ENCODE measurements around the gene LPP. TPM values are rescaled to one million over a fixed set of nuclear protein-coding genes. Genes with fewer than 3 reads are reported as not detected.
A peak's percentile ranks its signal among the peaks of the same experiment; 100 is the strongest.

The LPP gene
- total RNA-seq, 1 donor from 2014 or later, result 28.2 TPM

DNA sequence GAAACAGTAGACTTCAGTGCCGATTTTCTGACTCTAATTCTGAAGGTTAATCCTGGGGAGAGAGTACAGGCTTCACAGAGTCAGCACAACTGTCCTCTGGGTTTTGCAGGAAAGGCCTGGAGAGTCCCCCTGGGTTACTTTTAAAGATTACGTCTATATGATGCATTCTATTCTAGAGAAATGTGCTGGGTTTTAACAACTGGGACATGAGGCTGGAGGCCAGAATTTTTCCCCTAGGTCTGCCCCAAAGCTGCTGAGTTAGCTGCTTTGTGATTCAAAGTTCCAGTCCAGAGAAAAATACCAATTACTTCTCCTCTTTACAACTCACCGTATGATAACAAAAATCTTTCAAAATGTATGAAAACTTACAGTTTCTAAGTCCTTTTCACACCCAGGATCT is 777.1 kb downstream of the LPP start:
- H3K9me3 ChIP-seq (ENCODE audit: control insufficient read depth in 3 of 3, low read length in 3 of 3), result no peaks in the 10 kb centered on the region
- no peaks in the 10 kb centered on the region for H3K36me3 ChIP-seq (ENCODE audit: control insufficient read depth in 3 of 3, insufficient read depth in 3 of 3, low read length in 3 of 3)
- H3K9ac ChIP-seq (ENCODE audit: low read depth in 1 of 3, low read length in 3 of 3), result no peak overlapping the region
- peaks cover 5 to 6% (median 5%) of the 10 kb centered on the region in 3 donors for H3K4me1 ChIP-seq (ENCODE audit: control insufficient read depth in 3 of 3, insufficient read depth in 3 of 3, low read length in 3 of 3)
- H3K27me3 ChIP-seq (ENCODE audit: control insufficient read depth in 3 of 3, insufficient read depth in 3 of 3, low read length in 3 of 3), result no peaks in the 10 kb centered on the region
- no peak overlapping the region for H3K4me3 ChIP-seq (ENCODE audit: low read length in 3 of 3)
- H3K27ac ChIP-seq (ENCODE audit: low read depth, low read length), result no peak overlapping the region

GRCh38 chr3:188931531-188931930 is 777.6 kb downstream of the LPP start:
- Histone ChIP-seq H3K27me3 (ENCODE audit: control insufficient read depth in 3 of 3, insufficient read depth in 3 of 3, low read length in 3 of 3) (no peaks in the 10 kb centered on the region), H3K4me3 (ENCODE audit: low read length in 3 of 3) (no peak overlapping the region), H3K9me3 (ENCODE audit: control insufficient read depth in 3 of 3, low read length in 3 of 3) (no peaks in the 10 kb centered on the region), H3K9ac (ENCODE audit: low read depth in 1 of 3, low read length in 3 of 3) (no peak overlapping the region), H3K36me3 (ENCODE audit: control insufficient read depth in 3 of 3, insufficient read depth in 3 of 3, low read length in 3 of 3) (no peaks in the 10 kb centered on the region), H3K4me1 (ENCODE audit: control insufficient read depth in 3 of 3, insufficient read depth in 3 of 3, low read length in 3 of 3) (peaks cover 5 to 6% (median 5%) of the 10 kb centered on the region in 3 donors), H3K27ac (ENCODE audit: low read depth, low read length) (no peak overlapping the region)

- Histone ChIP-seq H3K9me3 (ENCODE audit: control insufficient read depth in 3 of 3, low read length in 3 of 3) (no peaks in the 10 kb centered on the region), H3K27me3 (ENCODE audit: control insufficient read depth in 3 of 3, insufficient read depth in 3 of 3, low read length in 3 of 3) (no peaks in the 10 kb centered on the region), H3K4me3 (ENCODE audit: low read length in 3 of 3) (no peak overlapping the region), H3K4me1 (ENCODE audit: control insufficient read depth in 3 of 3, insufficient read depth in 3 of 3, low read length in 3 of 3) (peaks cover 3 to 14% (median 7%) of the 10 kb centered on the region in 3 donors), H3K27ac (ENCODE audit: low read depth, low read length) (no peak overlapping the region), H3K36me3 (ENCODE audit: control insufficient read depth in 3 of 3, insufficient read depth in 3 of 3, low read length in 3 of 3) (no peaks in the 10 kb centered on the region), H3K9ac (ENCODE audit: low read depth in 1 of 3, low read length in 3 of 3) (no peak overlapping the region)
Observed at GRCh38 chr3:188934989-188935388, 781.0 kb downstream of the LPP start.

DNA sequence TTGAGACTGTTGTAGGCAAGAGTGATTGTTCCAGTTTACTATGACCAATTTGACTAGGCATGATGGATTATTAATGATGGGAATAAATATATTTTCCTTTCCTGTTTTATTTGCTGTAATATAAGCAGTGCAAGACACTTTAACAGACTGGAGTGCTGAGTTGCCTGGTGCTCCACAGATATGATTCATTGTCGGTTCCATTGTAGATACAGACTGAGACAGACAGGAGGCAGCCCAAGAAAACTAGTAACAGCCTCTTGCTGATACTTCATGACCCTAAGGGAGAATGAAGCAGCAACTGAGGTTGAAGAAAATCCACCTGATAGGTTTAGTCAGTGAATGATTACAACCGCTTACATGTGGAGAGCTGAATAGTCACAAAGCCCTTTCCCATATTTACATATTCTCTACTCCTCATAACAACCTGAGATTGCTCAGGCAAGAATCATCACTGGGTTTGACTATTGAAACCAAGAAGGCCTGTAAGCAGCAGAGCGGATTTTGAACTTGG is 782.7 kb downstream of the LPP start:
- no peak overlapping the region for H3K27ac ChIP-seq (ENCODE audit: low read depth, low read length)
- no peaks in the 10 kb centered on the region for H3K36me3 ChIP-seq (ENCODE audit: control insufficient read depth in 3 of 3, insufficient read depth in 3 of 3, low read length in 3 of 3)
- H3K4me1 ChIP-seq (ENCODE audit: control insufficient read depth in 3 of 3, insufficient read depth in 3 of 3, low read length in 3 of 3), result peaks cover 7 to 20% (median 11%) of the 10 kb centered on the region in 3 donors
- H3K9me3 ChIP-seq (ENCODE audit: control insufficient read depth in 3 of 3, low read length in 3 of 3), result no peaks in the 10 kb centered on the region
- no peaks in the 10 kb centered on the region for H3K27me3 ChIP-seq (ENCODE audit: control insufficient read depth in 3 of 3, insufficient read depth in 3 of 3, low read length in 3 of 3)
- H3K4me3 ChIP-seq (ENCODE audit: low read length in 3 of 3), result no peak overlapping the region
- H3K9ac ChIP-seq (ENCODE audit: low read depth in 1 of 3, low read length in 3 of 3), result no peak overlapping the region

GRCh38 chr3:188937389-188937788 is 783.4 kb downstream of the LPP start:
- Histone ChIP-seq H3K27ac (ENCODE audit: low read depth, low read length) (no peak overlapping the region), H3K27me3 (ENCODE audit: control insufficient read depth in 3 of 3, insufficient read depth in 3 of 3, low read length in 3 of 3) (no peaks in the 10 kb centered on the region), H3K9me3 (ENCODE audit: control insufficient read depth in 3 of 3, low read length in 3 of 3) (no peaks in the 10 kb centered on the region)

DNA sequence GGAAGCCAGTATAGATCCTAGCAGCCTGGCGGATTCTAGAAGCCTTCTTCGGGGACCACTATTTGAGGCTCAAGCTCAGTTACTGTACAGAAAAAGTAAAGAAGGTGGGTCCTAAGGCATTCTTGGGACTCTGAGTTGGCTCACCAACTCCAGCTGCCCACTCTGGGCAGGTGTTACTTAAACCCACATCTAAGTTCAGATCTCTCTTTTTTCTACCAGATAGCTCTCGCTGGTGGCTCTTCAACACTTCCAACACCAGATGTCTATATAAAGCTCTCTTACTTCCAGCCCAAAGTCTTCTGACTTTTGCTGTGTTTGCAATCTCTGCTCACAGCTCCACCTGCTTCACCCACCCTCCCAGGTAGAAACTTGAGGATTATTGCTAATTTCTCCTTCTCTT is 785.0 kb downstream of the LPP start:
- Histone ChIP-seq H3K36me3 (ENCODE audit: control insufficient read depth in 3 of 3, insufficient read depth in 3 of 3, low read length in 3 of 3) (no peaks in the 10 kb centered on the region), H3K27ac (ENCODE audit: low read depth, low read length) (no peak overlapping the region), H3K4me1 (ENCODE audit: control insufficient read depth in 3 of 3, insufficient read depth in 3 of 3, low read length in 3 of 3) (peaks cover 7 to 20% (median 11%) of the 10 kb centered on the region in 3 donors), H3K27me3 (ENCODE audit: control insufficient read depth in 3 of 3, insufficient read depth in 3 of 3, low read length in 3 of 3) (no peaks in the 10 kb centered on the region), H3K4me3 (ENCODE audit: low read length in 3 of 3) (no peak overlapping the region), H3K9ac (ENCODE audit: low read depth in 1 of 3, low read length in 3 of 3) (no peak overlapping the region), H3K9me3 (ENCODE audit: control insufficient read depth in 3 of 3, low read length in 3 of 3) (no peaks in the 10 kb centered on the region)

More at GRCh38 chr3:188937389-188937788, 783.4 kb downstream of the LPP start:
- Histone ChIP-seq H3K36me3 (ENCODE audit: control insufficient read depth in 3 of 3, insufficient read depth in 3 of 3, low read length in 3 of 3) (no peaks in the 10 kb centered on the region), H3K4me1 (ENCODE audit: control insufficient read depth in 3 of 3, insufficient read depth in 3 of 3, low read length in 3 of 3) (peaks cover 7 to 20% (median 11%) of the 10 kb centered on the region in 3 donors), H3K4me3 (ENCODE audit: low read length in 3 of 3) (no peak overlapping the region), H3K9ac (ENCODE audit: low read depth in 1 of 3, low read length in 3 of 3) (no peak overlapping the region)

GRCh38 chr3:188939814-188940572 is 786.0 kb downstream of the LPP start:
- Histone ChIP-seq H3K4me1 (ENCODE audit: control insufficient read depth in 3 of 3, insufficient read depth in 3 of 3, low read length in 3 of 3) (peaks cover 7 to 20% (median 11%) of the 10 kb centered on the region in 3 donors), H3K9ac (ENCODE audit: low read depth in 1 of 3, low read length in 3 of 3) (no peak overlapping the region), H3K27me3 (ENCODE audit: control insufficient read depth in 3 of 3, insufficient read depth in 3 of 3, low read length in 3 of 3) (no peaks in the 10 kb centered on the region), H3K4me3 (ENCODE audit: low read length in 3 of 3) (no peak overlapping the region), H3K9me3 (ENCODE audit: control insufficient read depth in 3 of 3, low read length in 3 of 3) (no peaks in the 10 kb centered on the region), H3K36me3 (ENCODE audit: control insufficient read depth in 3 of 3, insufficient read depth in 3 of 3, low read length in 3 of 3) (no peaks in the 10 kb centered on the region), H3K27ac (ENCODE audit: low read depth, low read length) (peak overlapping the region; percentile 43)

Small RNAs within 50 kb of the gene (small RNA-seq; reads per million reads assigned to genes)
- gene MIR28, result 787 reads per million, percentile 98 among the genes with 10 or more reads in this experiment
